H1 (cell line): Measurements from ENCODE around the gene SLC28A1. TPM values are rescaled to one million over a fixed set of nuclear protein-coding genes. Genes with fewer than 3 reads are reported as not detected.

Experiments
- CTCF ChIA-PET: fragments of 300-600 bp; sonication (Branson Sonifier 250); formaldehyde crosslinking; loops from one replicate; lab custom pipeline; 2021; ENCODE audit not compliant: partially characterized antibody; lab: Charles Lee
- POLR2A ChIA-PET: fragments of 300-600 bp; sonication (Branson Sonifier 250); formaldehyde crosslinking; loops from one replicate; lab custom pipeline; 2021; ENCODE audit warnings: inconsistent platforms; ENCODE audit not compliant: partially characterized antibody; lab: Charles Lee
- DNase-seq, 2 experiments: peaks; one replicate each; pipeline versions ENCODE4 v3.0.0 to v3.0.0-alpha.2; 2010 to 2022; ENCODE audit warnings: low spot score in 2 of 2, low read depth in 1 of 2, mixed read lengths in 1 of 2
- FAIRE-seq: peaks from 2 replicates; lab custom pipeline; 2011; peaks lifted over from hg19 to GRCh38; lab: Jason Lieb, UNC
- H2AFZ ChIP-seq: 2 replicates; pipeline ENCODE4 v1.8.1; 2012; ENCODE audit warnings: low read length, inconsistent platforms
- H2AK5ac ChIP-seq: 2 replicates; pipeline ENCODE4 v1.6.1; 2013; ENCODE audit warnings: low read depth, low read length
- H2BK120ac ChIP-seq: replicated peaks from 2 replicates; pipeline ENCODE3; 2013; ENCODE audit warnings: low read depth, low read length, inconsistent platforms
- H2BK12ac ChIP-seq: 2 replicates; pipeline ENCODE4 v1.6.1; 2013; ENCODE audit warnings: low read depth, low read length
- H2BK15ac ChIP-seq: 2 replicates; pipeline ENCODE4 v1.6.1; 2013; ENCODE audit warnings: low read length
- H2BK20ac ChIP-seq: 2 replicates; pipeline ENCODE4 v1.6.1; 2013; ENCODE audit warnings: low read length
- H2BK5ac ChIP-seq: 2 replicates; pipeline ENCODE4 v1.6.1; 2013; ENCODE audit warnings: low read depth, low read length
- H3K14ac ChIP-seq: 2 replicates; pipeline ENCODE4 v1.6.1; 2013; ENCODE audit warnings: inconsistent platforms; ENCODE audit not compliant: insufficient read length
- H3K18ac ChIP-seq: 2 replicates; pipeline ENCODE4 v1.6.1; 2013; ENCODE audit warnings: low read length; ENCODE audit errors: extremely low read depth
- H3K23ac ChIP-seq: 2 replicates; pipeline ENCODE4 v1.6.1; 2013; ENCODE audit warnings: inconsistent platforms; ENCODE audit not compliant: insufficient read length
- H3K23me2 ChIP-seq: 2 replicates; pipeline ENCODE4 v1.6.1; 2013; ENCODE audit warnings: low read depth, low read length
- H3K27ac ChIP-seq: 2 replicates; pipeline ENCODE4 v1.6.1; 2011; ENCODE audit warnings: low read depth, low read length, inconsistent platforms
- H3K27me3 ChIP-seq, 4 experiments: replicated peaks in 1 of 4; 1 replicate in 1 of 4; 2 replicates in 3 of 4; pipeline versions ENCODE4 v1.6.1 to v1.8.1; 2011 to 2013; ENCODE audit warnings: low read length in 3 of 4, mild to moderate bottlenecking in 3 of 4, inconsistent platforms in 2 of 4, mixed read lengths in 2 of 4, moderate library complexity in 1 of 4; ENCODE audit not compliant: control insufficient read depth in 3 of 4, insufficient read depth in 3 of 4; ENCODE audit errors: extremely low read depth in 1 of 4
- H3K36me3 ChIP-seq, 4 experiments: 2 replicates each; pipeline versions ENCODE4 v1.6.1 to v1.8.1; 2011 to 2013; ENCODE audit warnings: mild to moderate bottlenecking in 4 of 4, low read length in 3 of 4, moderate library complexity in 2 of 4, control low read depth in 1 of 4, inconsistent platforms in 1 of 4; ENCODE audit not compliant: insufficient read depth in 4 of 4, control insufficient read depth in 2 of 4
- H3K4ac ChIP-seq: replicated peaks from 2 replicates; pipeline ENCODE3; 2013; ENCODE audit warnings: low read length, low read depth, mixed read lengths, inconsistent platforms; ENCODE audit not compliant: insufficient read length
- H3K4me1 ChIP-seq, 4 experiments: replicated peaks in 1 of 4; 1 replicate in 1 of 4; 2 replicates in 3 of 4; pipeline versions ENCODE4 v1.6.1 to v1.8.1; 2011 to 2013; ENCODE audit warnings: low read length in 3 of 4, inconsistent platforms in 2 of 4, mixed read lengths in 1 of 4; ENCODE audit not compliant: insufficient read depth in 4 of 4, control insufficient read depth in 3 of 4
- H3K4me2 ChIP-seq, 2 experiments: 2 replicates each; pipeline versions ENCODE4 v1.6.1 to v1.8.1; 2011 to 2013; ENCODE audit warnings: low read depth in 2 of 2, low read length in 2 of 2, control low read depth in 1 of 2, inconsistent platforms in 1 of 2, mild to moderate bottlenecking in 1 of 2; ENCODE audit not compliant: insufficient read depth in 1 of 2
- H3K4me3 ChIP-seq, 4 experiments: fragments of 200-600, 300-600 bp in 1 of 4; sonication (generic), shearing (Covaris generic), sonication (Bioruptor Twin) in 1 of 4; 2 replicates each; pipeline versions ENCODE4 v1.5.1 to v1.8.1; 2011 to 2016; ENCODE audit warnings: low read length in 4 of 4, low read depth in 3 of 4, control low read depth in 2 of 4, inconsistent platforms in 2 of 4, mild to moderate bottlenecking in 2 of 4, mixed read lengths in 1 of 4, moderate library complexity in 1 of 4; ENCODE audit not compliant: insufficient read depth in 2 of 4; ENCODE audit errors: extremely low read depth in 1 of 4
- H3K56ac ChIP-seq: replicated peaks from 2 replicates; pipeline ENCODE3; 2013; ENCODE audit warnings: low read depth, mild to moderate bottlenecking, mixed read lengths, low read length, inconsistent platforms; ENCODE audit not compliant: insufficient read length
- H3K79me1 ChIP-seq: 2 replicates; pipeline ENCODE4 v1.6.1; 2013; ENCODE audit warnings: low read depth, low read length, control low read depth
- H3K79me2 ChIP-seq, 2 experiments: 2 replicates each; pipeline versions ENCODE4 v1.6.1 to v1.8.1; 2012 to 2013; ENCODE audit warnings: low read length in 2 of 2, mild to moderate bottlenecking in 2 of 2, inconsistent platforms in 1 of 2; ENCODE audit not compliant: insufficient read depth in 2 of 2, control insufficient read depth in 1 of 2
- H3K9ac ChIP-seq, 4 experiments: replicated peaks in 1 of 4; 1 replicate in 1 of 4; 2 replicates in 3 of 4; pipeline versions ENCODE4 v1.6.1 to v1.8.1; 2011 to 2013; ENCODE audit warnings: low read depth in 3 of 4, low read length in 3 of 4, control low read depth in 2 of 4, mild to moderate bottlenecking in 2 of 4, moderate library complexity in 2 of 4, inconsistent platforms in 1 of 4; ENCODE audit errors: extremely low read depth in 1 of 4
- H3K9me3 ChIP-seq, 2 experiments: 2 replicates each; pipeline versions ENCODE4 v1.6.1 to v1.8.1; 2012 to 2013; ENCODE audit warnings: mild to moderate bottlenecking in 2 of 2, moderate library complexity in 2 of 2, control low read depth in 1 of 2, inconsistent platforms in 1 of 2, low read depth in 1 of 2, low read length in 1 of 2, mixed read lengths in 1 of 2; ENCODE audit not compliant: insufficient read depth in 2 of 2
- H4K20me1 ChIP-seq, 2 experiments: replicated peaks in 1 of 2; 2 replicates each; pipeline versions ENCODE3 to v1.8.1; 2011 to 2013; ENCODE audit warnings: inconsistent platforms in 2 of 2, low read length in 2 of 2, mild to moderate bottlenecking in 1 of 2; ENCODE audit not compliant: insufficient read depth in 2 of 2, control insufficient read depth in 1 of 2
- H4K5ac ChIP-seq: 2 replicates; pipeline ENCODE4 v1.6.1; 2013; ENCODE audit warnings: low read length, low read depth, mixed read lengths, inconsistent platforms; ENCODE audit not compliant: insufficient read length
- H4K8ac ChIP-seq: 2 replicates; pipeline ENCODE4 v1.8.0; 2013; ENCODE audit warnings: mild to moderate bottlenecking, moderate library complexity, low read length, inconsistent platforms; ENCODE audit not compliant: insufficient read depth; ENCODE audit errors: extremely low read depth
- H4K91ac ChIP-seq: replicated peaks from 2 replicates; pipeline ENCODE3; 2013; ENCODE audit warnings: low read length, mixed read lengths, inconsistent platforms; ENCODE audit not compliant: insufficient read length
- CTBP2 ChIP-seq: IDR thresholded peaks from 2 replicates; pipeline ENCODE4 v1.7.0; 2011; ENCODE audit warnings: borderline replicate concordance, mild to moderate bottlenecking, moderate library complexity, mixed read lengths, low read length; ENCODE audit not compliant: insufficient read depth, insufficient read length
- EGR1 ChIP-seq: IDR thresholded peaks from 2 replicates; pipeline ENCODE4 v1.6.1; 2011; ENCODE audit warnings: low read depth, low read length, borderline replicate concordance
- HDAC6 ChIP-seq: IDR thresholded peaks from one replicate; pipeline ENCODE4 v1.7.1; 2012; ENCODE audit warnings: low read depth, mild to moderate bottlenecking, inconsistent platforms, low read length, moderate library complexity
- NANOG ChIP-seq: IDR thresholded peaks from 2 replicates; pipeline ENCODE4 v1.6.1; 2011; ENCODE audit warnings: low read length, low read depth, mild to moderate bottlenecking, inconsistent platforms; ENCODE audit not compliant: insufficient read depth, poor library complexity, severe bottlenecking
- POLR2A ChIP-seq, 2 experiments: IDR thresholded peaks; 1 replicate in 1 of 2; 2 replicates in 1 of 2; pipeline ENCODE4 v1.6.1; 2011; ENCODE audit warnings: low read depth in 2 of 2, low read length in 2 of 2, mild to moderate bottlenecking in 2 of 2; ENCODE audit errors: control extremely low read depth in 1 of 2
- RAD21 ChIP-seq, 2 experiments: IDR thresholded peaks in 1 of 2; conservative IDR thresholded peaks in 1 of 2; 2 replicates each; pipeline ENCODE4 v1.6.1; 2011; ENCODE audit warnings: low read depth in 2 of 2, low read length in 2 of 2, improper control_type of control experiment in 1 of 2, inconsistent platforms in 1 of 2, mild to moderate bottlenecking in 1 of 2, moderate library complexity in 1 of 2
- TAF1 ChIP-seq: IDR thresholded peaks from 2 replicates; pipeline ENCODE4 v1.6.1; 2011; ENCODE audit warnings: mild to moderate bottlenecking, low read depth, low read length
- TCF12 ChIP-seq: IDR thresholded peaks from 2 replicates; pipeline ENCODE4 v1.6.1; 2011; ENCODE audit warnings: low read depth, mild to moderate bottlenecking, low read length
- polyA plus RNA-seq, 7 experiments: library from polyadenylated mRNA; depleted of rRNA in 3 of 7; stranded (reverse) in 5 of 7; unstranded in 2 of 7; fragments of >200 nt in 5 of 7; fragments of 200-250 nt in 2 of 7; gene quantifications; 1 replicate in 5 of 7; 2 replicates in 1 of 7; 4 replicates in 1 of 7; pipeline versions ENCODE4 v1.2.1 to v1.2.3, GENCODE V29; 2011 to 2013; ENCODE audit warnings: missing spikeins in 2 of 7, mixed read lengths in 2 of 7
- total RNA-seq: library from RNA; stranded (reverse); fragmentation: NEBNext Ultra II Directional; extraction: Animal tissue kit (Norgen Biotek cat#: 25700); gene quantifications from 2 replicates; pipeline ENCODE4 v1.2.1, GENCODE V29; 2021
- TF ChIP-seq, protein P1 (sequence below): IDR thresholded peaks from 2 replicates; pipeline ENCODE4 v1.6.1; 2011; ENCODE audit warnings: low read depth, mild to moderate bottlenecking, low read length; ENCODE audit not compliant: insufficient read depth
- TF ChIP-seq, protein P2 (sequence below): IDR thresholded peaks from 2 replicates; pipeline ENCODE4 v1.6.1; 2012; ENCODE audit warnings: inconsistent platforms
- TF ChIP-seq, protein P3 (sequence below): IDR thresholded peaks from 2 replicates; pipeline ENCODE4 v1.6.1; 2012; ENCODE audit warnings: inconsistent platforms
- TF ChIP-seq, protein P4 (sequence below): IDR thresholded peaks from 2 replicates; pipeline ENCODE4 v1.6.1; 2011; ENCODE audit warnings: low read length, improper control_type of control experiment

The SLC28A1 gene
- total and polyA plus RNA-seq, 2 of the 8 experiments (the other 6 are each of a cell fraction or from before 2014, with no cell fraction given) = 0.09 TPM; not detected in 1

DNA sequence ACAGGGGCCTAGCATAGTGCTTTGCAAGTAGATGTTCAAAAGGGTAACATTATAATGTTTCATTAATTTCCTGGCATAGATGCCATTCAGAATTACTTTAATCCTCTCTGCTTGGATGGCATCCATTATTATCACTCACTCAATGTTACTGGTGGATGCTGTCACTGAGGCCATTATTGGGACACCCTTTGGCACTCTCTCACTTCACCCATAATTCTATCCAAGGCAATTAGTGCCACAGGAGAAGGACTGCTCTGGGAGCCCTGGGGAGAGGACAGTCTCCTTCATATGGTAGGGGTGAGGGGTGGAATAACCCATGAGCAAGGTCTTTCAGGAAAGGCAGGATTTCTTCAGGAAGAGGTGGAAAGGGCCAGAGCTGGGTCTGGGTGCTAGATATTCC, 28.7 kb upstream of the SLC28A1 start:
- Histone ChIP-seq H2BK5ac (no peak overlapping the region), H2BK12ac (no peak overlapping the region), H3K4ac (no peak overlapping the region), H3K36me3 (peaks cover 0 to 3% (median 0%) of the 10 kb centered on the region in 4 experiments; a peak in 2 of 8 replicates), H3K79me2 (no peaks in the 10 kb centered on the region), H4K8ac (no peak overlapping the region), H3K4me2 (no peak overlapping the region), H3K23me2 (no peaks in the 10 kb centered on the region), H2BK15ac (no peak overlapping the region), H3K18ac (no peak overlapping the region), H2BK20ac (no peak overlapping the region), H4K91ac (no peak overlapping the region), H2AK5ac (no peak overlapping the region), H2AFZ (no peak overlapping the region), H3K14ac (no peak overlapping the region), H3K4me1 (no peaks in the 10 kb centered on the region), H3K27me3 (no peaks in the 10 kb centered on the region), H3K56ac (no peak overlapping the region), H2BK120ac (no peak overlapping the region), H4K20me1 (no peaks in the 10 kb centered on the region), H3K23ac (no peak overlapping the region), H3K4me3 (no peak overlapping the region), H3K9ac (no peak overlapping the region), H3K9me3 (no peaks in the 10 kb centered on the region), H3K27ac (no peak overlapping the region), H4K5ac (no peak overlapping the region), H3K79me1 (no peaks in the 10 kb centered on the region)
- DNase-seq (no peak), FAIRE-seq (no peak)
- ChIA-PET CTCF (interaction anchor here (1.0 to 1.5 kb wide), 4 partner anchors 14 to 179 kb away, joined by 3 to 4 read pairs (median 3); no protein-coding TSS in a partner anchor), POLR2A (interaction anchor here (1.4 kb wide), 1 partner anchor 15 kb away, joined by 4 read pairs; no protein-coding TSS in a partner anchor)
- TF ChIP-seq NANOG (no peak), POLR2A (IDR thresholded peaks at IDR 0.05; ENCODE audit: control extremely low read depth in 1 of 2, low read depth in 2 of 2, low read length in 2 of 2) (no peak), TCF12 (no peak), EGR1 (no peak), TAF1 (no peak), CTBP2 (no peak), HDAC6 (no peak), RAD21 (IDR thresholded peaks at IDR 0.05 in 1 of 2, conservative IDR thresholded peaks at IDR 0.05 in 1 of 2; ENCODE audit: low read depth in 2 of 2, low read length in 2 of 2) (no peak)
- TF ChIP-seq, protein P1, sequence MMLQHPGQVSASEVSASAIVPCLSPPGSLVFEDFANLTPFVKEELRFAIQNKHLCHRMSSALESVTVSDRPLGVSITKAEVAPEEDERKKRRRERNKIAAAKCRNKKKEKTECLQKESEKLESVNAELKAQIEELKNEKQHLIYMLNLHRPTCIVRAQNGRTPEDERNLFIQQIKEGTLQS = no peak
- TF ChIP-seq, protein P2, sequence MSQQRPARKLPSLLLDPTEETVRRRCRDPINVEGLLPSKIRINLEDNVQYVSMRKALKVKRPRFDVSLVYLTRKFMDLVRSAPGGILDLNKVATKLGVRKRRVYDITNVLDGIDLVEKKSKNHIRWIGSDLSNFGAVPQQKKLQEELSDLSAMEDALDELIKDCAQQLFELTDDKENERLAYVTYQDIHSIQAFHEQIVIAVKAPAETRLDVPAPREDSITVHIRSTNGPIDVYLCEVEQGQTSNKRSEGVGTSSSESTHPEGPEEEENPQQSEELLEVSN = no peak
- TF ChIP-seq, protein P3, sequence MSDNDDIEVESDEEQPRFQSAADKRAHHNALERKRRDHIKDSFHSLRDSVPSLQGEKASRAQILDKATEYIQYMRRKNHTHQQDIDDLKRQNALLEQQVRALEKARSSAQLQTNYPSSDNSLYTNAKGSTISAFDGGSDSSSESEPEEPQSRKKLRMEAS = no peak
- TF ChIP-seq, protein P4, sequence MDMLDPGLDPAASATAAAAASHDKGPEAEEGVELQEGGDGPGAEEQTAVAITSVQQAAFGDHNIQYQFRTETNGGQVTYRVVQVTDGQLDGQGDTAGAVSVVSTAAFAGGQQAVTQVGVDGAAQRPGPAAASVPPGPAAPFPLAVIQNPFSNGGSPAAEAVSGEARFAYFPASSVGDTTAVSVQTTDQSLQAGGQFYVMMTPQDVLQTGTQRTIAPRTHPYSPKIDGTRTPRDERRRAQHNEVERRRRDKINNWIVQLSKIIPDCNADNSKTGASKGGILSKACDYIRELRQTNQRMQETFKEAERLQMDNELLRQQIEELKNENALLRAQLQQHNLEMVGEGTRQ = no peak
